Erythroblast (primary cell): ENCODE measurements around the gene FBXW7.

Source experiments
- GATA1 ChIP-seq: IDR thresholded peaks from 2 replicates; pipeline ENCODE4 v1.6.1; 2011; ENCODE audit warnings: low read depth, mild to moderate bottlenecking, control low read depth, low read length, moderate library complexity
- POLR2A ChIP-seq: IDR thresholded peaks from 2 replicates; pipeline ENCODE4 v1.6.1; 2011; ENCODE audit warnings: mild to moderate bottlenecking, low read length

DNA sequence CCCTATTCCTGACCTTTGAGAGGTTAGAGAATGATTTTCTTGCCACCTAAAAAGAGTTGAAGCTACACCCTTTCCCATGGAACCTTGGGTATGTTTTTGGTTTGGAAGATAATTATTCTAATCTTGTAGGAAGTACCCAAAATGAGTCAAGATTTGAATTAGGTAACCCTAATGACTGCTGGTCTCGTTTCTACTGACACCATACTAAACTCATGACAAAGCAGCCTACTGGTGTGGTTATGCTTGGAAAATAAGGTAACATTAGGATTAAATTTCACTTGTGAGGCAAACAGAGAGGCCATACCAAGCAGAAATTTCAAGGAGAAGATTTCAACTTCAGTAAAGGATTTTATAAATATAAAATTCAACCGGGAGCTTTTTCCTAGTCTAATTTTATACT, 107.9 kb downstream of the FBXW7 start:
- no peak for TF ChIP-seq POLR2A
- no peak for TF ChIP-seq GATA1
